H1 (cell line): ENCODE data around the gene RPL37A.

ENCODE experiments used
- EP300 ChIP-seq, 2 experiments: IDR thresholded peaks; 1 replicate in 1 of 2; 2 replicates in 1 of 2; pipeline ENCODE4 v1.6.1; 2011 to 2012; ENCODE audit warnings: low read depth in 2 of 2, low read length in 2 of 2, mild to moderate bottlenecking in 2 of 2, borderline replicate concordance in 1 of 2, inconsistent platforms in 1 of 2, moderate library complexity in 1 of 2
- EZH2 ChIP-seq: fragments of 200-600 bp; sonication (generic); IDR thresholded peaks from 2 replicates; pipeline ENCODE4 v1.7.1; 2012; ENCODE audit warnings: low read depth, mild to moderate bottlenecking, moderate library complexity, low read length, inconsistent platforms; ENCODE audit not compliant: severe bottlenecking
- HDAC2 ChIP-seq, 2 experiments: fragments of 300-600 bp in 1 of 2; sonication (generic) in 1 of 2; IDR thresholded peaks; 2 replicates each; pipeline ENCODE4 v1.6.1; 2011 to 2012; ENCODE audit warnings: low read depth in 2 of 2, low read length in 2 of 2, mild to moderate bottlenecking in 2 of 2, moderate library complexity in 2 of 2, borderline replicate concordance in 1 of 2, inconsistent platforms in 1 of 2
- JUN ChIP-seq: IDR thresholded peaks from 2 replicates; pipeline ENCODE4 v1.6.1; 2011; ENCODE audit warnings: low read depth, mild to moderate bottlenecking, improper control_type of control experiment, low read length
- JUND ChIP-seq: IDR thresholded peaks from 2 replicates; pipeline ENCODE4 v1.6.1; 2011; ENCODE audit warnings: mild to moderate bottlenecking, improper control_type of control experiment, low read length
- KDM1A ChIP-seq: fragments of 200-600, 300-600 bp; sonication (generic); IDR thresholded peaks from 2 replicates; pipeline ENCODE4 v1.7.1; 2016; ENCODE audit warnings: mild to moderate bottlenecking, low read length, borderline replicate concordance
- POLR2AphosphoS5 ChIP-seq: IDR thresholded peaks from 2 replicates; pipeline ENCODE4 v1.6.1; 2011; ENCODE audit warnings: low read depth, low read length
- POU5F1 ChIP-seq: IDR thresholded peaks from 2 replicates; pipeline ENCODE4 v1.6.1; 2011; ENCODE audit warnings: low read depth, mild to moderate bottlenecking, low read length, moderate library complexity
- ZNF274 ChIP-seq: IDR thresholded peaks from 2 replicates; pipeline ENCODE4 v1.7.0; 2012; ENCODE audit warnings: low read length, borderline replicate concordance; ENCODE audit errors: extremely low read depth
- TF ChIP-seq, protein P1 (sequence below), 3 experiments: IDR thresholded peaks; 1 replicate in 2 of 3; 2 replicates in 1 of 3; pipeline versions ENCODE4 v1.5.1 to v1.6.1; 2011; ENCODE audit warnings: low read length in 3 of 3, mild to moderate bottlenecking in 3 of 3, inconsistent platforms in 2 of 3, low read depth in 1 of 3, moderate library complexity in 1 of 3; ENCODE audit not compliant: insufficient read depth in 1 of 3; ENCODE audit errors: control extremely low read depth in 1 of 3
- TF ChIP-seq, protein P2 (sequence below): IDR thresholded peaks from 2 replicates; pipeline ENCODE4 v1.6.1; 2012; ENCODE audit warnings: inconsistent platforms

DNA sequence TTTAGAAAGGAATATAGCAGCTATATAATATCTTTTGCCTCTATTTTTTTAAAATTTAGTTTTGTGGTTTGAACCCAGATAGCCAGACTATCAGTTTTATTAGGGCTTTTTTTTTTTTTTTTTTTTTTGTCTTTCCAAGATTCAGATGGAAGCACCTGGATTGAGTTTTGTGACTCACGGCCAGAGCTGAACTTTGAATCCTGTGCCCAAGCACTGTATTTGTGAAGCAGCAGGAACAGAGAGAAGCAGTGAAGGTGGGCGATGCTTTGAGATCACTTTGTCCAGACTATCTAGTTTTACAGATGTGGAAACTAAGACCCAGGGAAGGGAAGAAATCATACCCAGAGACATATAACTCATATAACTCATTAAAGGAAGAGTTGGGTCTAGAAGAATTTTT is 33.9 kb downstream of the RPL37A start:
- TF ChIP-seq JUND (no peak), EP300 (IDR thresholded peaks at IDR 0.05; ENCODE audit: borderline replicate concordance in 1 of 2, low read depth in 2 of 2, low read length in 2 of 2) (no peak), EZH2 (no peak), ZNF274 (no peak), POU5F1 (no peak), HDAC2 (IDR thresholded peaks at IDR 0.05; ENCODE audit: borderline replicate concordance in 1 of 2, low read depth in 2 of 2, low read length in 2 of 2) (no peak), KDM1A (no peak), POLR2AphosphoS5 (no peak), JUN (no peak)
- TF ChIP-seq, protein P1, sequence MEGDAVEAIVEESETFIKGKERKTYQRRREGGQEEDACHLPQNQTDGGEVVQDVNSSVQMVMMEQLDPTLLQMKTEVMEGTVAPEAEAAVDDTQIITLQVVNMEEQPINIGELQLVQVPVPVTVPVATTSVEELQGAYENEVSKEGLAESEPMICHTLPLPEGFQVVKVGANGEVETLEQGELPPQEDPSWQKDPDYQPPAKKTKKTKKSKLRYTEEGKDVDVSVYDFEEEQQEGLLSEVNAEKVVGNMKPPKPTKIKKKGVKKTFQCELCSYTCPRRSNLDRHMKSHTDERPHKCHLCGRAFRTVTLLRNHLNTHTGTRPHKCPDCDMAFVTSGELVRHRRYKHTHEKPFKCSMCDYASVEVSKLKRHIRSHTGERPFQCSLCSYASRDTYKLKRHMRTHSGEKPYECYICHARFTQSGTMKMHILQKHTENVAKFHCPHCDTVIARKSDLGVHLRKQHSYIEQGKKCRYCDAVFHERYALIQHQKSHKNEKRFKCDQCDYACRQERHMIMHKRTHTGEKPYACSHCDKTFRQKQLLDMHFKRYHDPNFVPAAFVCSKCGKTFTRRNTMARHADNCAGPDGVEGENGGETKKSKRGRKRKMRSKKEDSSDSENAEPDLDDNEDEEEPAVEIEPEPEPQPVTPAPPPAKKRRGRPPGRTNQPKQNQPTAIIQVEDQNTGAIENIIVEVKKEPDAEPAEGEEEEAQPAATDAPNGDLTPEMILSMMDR (IDR thresholded peaks at IDR 0.05; ENCODE audit: control extremely low read depth in 1 of 3, insufficient read depth in 1 of 3, low read depth in 1 of 3, low read length in 3 of 3): no peak
- TF ChIP-seq, protein P2, sequence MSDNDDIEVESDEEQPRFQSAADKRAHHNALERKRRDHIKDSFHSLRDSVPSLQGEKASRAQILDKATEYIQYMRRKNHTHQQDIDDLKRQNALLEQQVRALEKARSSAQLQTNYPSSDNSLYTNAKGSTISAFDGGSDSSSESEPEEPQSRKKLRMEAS: no peak
